HEK293T (cell line): Measurements from ENCODE around the gene CTXND1.

Experiments used
- CTCF ChIA-PET: fragments of 350-600 bp; formaldehyde crosslinking; extraction: SDS; loops from one replicate; lab custom pipeline; 2021; ENCODE audit warnings: antibody characterized with exemption, inconsistent platforms; lab: Yijun Ruan, JAX
- POLR2A ChIA-PET: fragments of 350-600 bp; formaldehyde crosslinking; extraction: SDS; loops from one replicate; lab custom pipeline; 2020; ENCODE audit warnings: antibody characterized with exemption, inconsistent platforms; lab: Yijun Ruan, JAX
- DNase-seq: peaks from one replicate; pipeline ENCODE4 v3.0.0; 2012; ENCODE audit warnings: mixed read lengths; ENCODE audit errors: extremely low spot score
- ARNT ChIP-seq: fragments of 450-650 bp; IDR thresholded peaks from 2 replicates; pipeline ENCODE4 v1.6.1; 2017; ENCODE audit warnings: mild to moderate bottlenecking
- BHLHE40 ChIP-seq: fragments of 450-650 bp; IDR thresholded peaks from 2 replicates; pipeline ENCODE4 v1.6.1; 2016; ENCODE audit warnings: mild to moderate bottlenecking, moderate library complexity, borderline replicate concordance
- CTBP1 ChIP-seq: fragments of 450-650 bp; IDR thresholded peaks from 2 replicates; pipeline ENCODE4 v1.6.1; 2016; ENCODE audit warnings: borderline replicate concordance
- ELF4 ChIP-seq: fragments of 450-650 bp; IDR thresholded peaks from 2 replicates; pipeline ENCODE4 v1.6.1; 2017; ENCODE audit warnings: antibody characterized with exemption
- FOXA1 ChIP-seq: fragments of 450-650 bp; IDR thresholded peaks from 2 replicates; pipeline ENCODE4 v1.6.1; 2016; ENCODE audit warnings: mild to moderate bottlenecking
- FOXK2 ChIP-seq: fragments of 450-650 bp; IDR thresholded peaks from 2 replicates; pipeline ENCODE4 v1.6.1; 2016; ENCODE audit warnings: mild to moderate bottlenecking
- FOXM1 ChIP-seq: fragments of 450-650 bp; IDR thresholded peaks from 2 replicates; pipeline ENCODE4 v1.6.1; 2017; ENCODE audit warnings: mild to moderate bottlenecking, borderline replicate concordance
- HDGF ChIP-seq: fragments of 450-650 bp; IDR thresholded peaks from 2 replicates; pipeline ENCODE4 v1.6.1; 2017; ENCODE audit warnings: antibody characterized with exemption, borderline replicate concordance
- L3MBTL2 ChIP-seq: fragments of 450-650 bp; conservative IDR thresholded peaks from 2 replicates; pipeline ENCODE4 v1.6.1; 2016; ENCODE audit warnings: mild to moderate bottlenecking
- LEF1 ChIP-seq: fragments of 450-650 bp; IDR thresholded peaks from 2 replicates; pipeline ENCODE4 v1.6.1; 2017; ENCODE audit warnings: mild to moderate bottlenecking, borderline replicate concordance
- NFRKB ChIP-seq: fragments of 450-650 bp; IDR thresholded peaks from 2 replicates; pipeline ENCODE4 v1.6.1; 2016; ENCODE audit warnings: mild to moderate bottlenecking, moderate library complexity
- SP1 ChIP-seq: fragments of 450-650 bp; IDR thresholded peaks from 2 replicates; pipeline ENCODE4 v1.6.1; 2017
- SUZ12 ChIP-seq: fragments of 450-650 bp; IDR thresholded peaks from 2 replicates; pipeline ENCODE4 v1.6.1; 2016; ENCODE audit warnings: mild to moderate bottlenecking
- TARDBP ChIP-seq: fragments of 450-650 bp; IDR thresholded peaks from 2 replicates; pipeline ENCODE4 v1.6.1; 2016
- ZNF384 ChIP-seq: fragments of 450-650 bp; IDR thresholded peaks from 2 replicates; pipeline ENCODE4 v1.6.1; 2016
- TF ChIP-seq, protein P1 (sequence below): fragments of 450-650 bp; IDR thresholded peaks from 2 replicates; pipeline ENCODE4 v1.6.1; 2016

The CTXND1 gene

DNA sequence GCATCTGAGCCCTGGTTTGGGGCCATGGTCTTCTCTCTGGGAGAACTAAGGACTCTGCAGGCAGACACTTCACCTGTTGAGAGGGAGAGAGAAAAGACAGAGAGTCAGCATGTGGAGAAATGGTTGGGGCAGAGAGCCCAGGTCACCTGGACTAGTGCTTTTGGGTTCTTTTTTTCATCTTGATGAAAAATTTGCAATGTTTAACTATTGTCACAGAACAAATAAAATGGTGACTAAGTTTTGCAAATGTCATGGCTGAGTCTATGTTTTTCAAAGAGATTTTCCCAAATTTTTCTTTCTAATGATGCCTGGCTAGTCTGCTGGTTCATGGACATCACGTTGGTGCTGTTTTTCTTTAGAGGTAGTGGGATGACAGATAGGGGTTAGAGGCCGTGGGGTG, 81.4 kb downstream of the CTXND1 start:
- no peak for DNase-seq
- TF ChIP-seq L3MBTL2, result no peak
- no peak for TF ChIP-seq FOXK2
- no peak for TF ChIP-seq HDGF
- TF ChIP-seq TARDBP, result no peak
- no peak for TF ChIP-seq NFRKB
- no peak for TF ChIP-seq FOXA1
- TF ChIP-seq SUZ12, result no peak
- TF ChIP-seq ZNF384, result no peak
- TF ChIP-seq BHLHE40, result no peak
- TF ChIP-seq CTBP1, result no peak
- TF ChIP-seq SP1, result no peak
- no peak for TF ChIP-seq LEF1
- TF ChIP-seq, protein P1, sequence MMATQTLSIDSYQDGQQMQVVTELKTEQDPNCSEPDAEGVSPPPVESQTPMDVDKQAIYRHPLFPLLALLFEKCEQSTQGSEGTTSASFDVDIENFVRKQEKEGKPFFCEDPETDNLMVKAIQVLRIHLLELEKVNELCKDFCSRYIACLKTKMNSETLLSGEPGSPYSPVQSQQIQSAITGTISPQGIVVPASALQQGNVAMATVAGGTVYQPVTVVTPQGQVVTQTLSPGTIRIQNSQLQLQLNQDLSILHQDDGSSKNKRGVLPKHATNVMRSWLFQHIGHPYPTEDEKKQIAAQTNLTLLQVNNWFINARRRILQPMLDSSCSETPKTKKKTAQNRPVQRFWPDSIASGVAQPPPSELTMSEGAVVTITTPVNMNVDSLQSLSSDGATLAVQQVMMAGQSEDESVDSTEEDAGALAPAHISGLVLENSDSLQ, result no peak
- no peak for TF ChIP-seq FOXM1
- TF ChIP-seq ELF4, result no peak
- no peak for TF ChIP-seq ARNT
- POLR2A ChIA-PET, result no interaction called here
- CTCF ChIA-PET, result no interaction called here

DNA sequence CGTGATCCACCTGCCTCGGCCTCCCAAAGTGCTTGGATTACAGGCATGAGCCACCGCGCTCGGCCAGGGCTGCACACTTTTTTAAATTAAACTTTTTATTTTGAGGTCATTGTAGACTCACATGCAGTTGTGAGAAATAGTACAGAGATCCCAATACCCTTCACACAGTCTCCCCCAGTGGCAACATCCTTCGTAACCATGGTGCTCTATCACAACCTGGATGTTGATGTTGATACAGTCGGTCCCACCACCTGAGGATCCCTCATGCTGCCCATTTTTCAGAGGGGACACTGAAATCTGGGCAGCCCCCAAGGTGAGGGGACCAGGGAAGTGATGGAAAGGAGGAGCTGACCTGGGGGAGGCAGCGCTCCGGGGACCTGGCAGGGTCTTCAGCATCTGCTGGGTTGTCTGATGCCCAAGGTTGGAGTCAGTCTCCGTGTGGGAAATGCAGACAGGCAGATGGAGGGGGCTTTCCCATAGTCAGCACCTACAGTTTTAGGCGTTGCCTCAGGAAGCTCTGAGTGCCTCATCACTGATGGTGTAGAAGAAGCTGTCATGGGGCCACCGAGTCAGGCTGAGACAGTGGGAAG, 82.2 kb downstream of the CTXND1 start:
- no peak for TF ChIP-seq CTBP1
- no peak for TF ChIP-seq SP1
- no peak for TF ChIP-seq NFRKB
- TF ChIP-seq BHLHE40, result no peak
- TF ChIP-seq L3MBTL2, result no peak
- TF ChIP-seq FOXM1, result no peak
- TF ChIP-seq, protein P1, result no peak
- no peak for TF ChIP-seq SUZ12
- TF ChIP-seq ARNT, result no peak
- no peak for TF ChIP-seq FOXK2
- no peak for TF ChIP-seq HDGF
- no peak for TF ChIP-seq FOXA1
- TF ChIP-seq TARDBP, result no peak
- POLR2A ChIA-PET, result no interaction called here
- no peak for DNase-seq
- CTCF ChIA-PET, result no interaction called here

DNA sequence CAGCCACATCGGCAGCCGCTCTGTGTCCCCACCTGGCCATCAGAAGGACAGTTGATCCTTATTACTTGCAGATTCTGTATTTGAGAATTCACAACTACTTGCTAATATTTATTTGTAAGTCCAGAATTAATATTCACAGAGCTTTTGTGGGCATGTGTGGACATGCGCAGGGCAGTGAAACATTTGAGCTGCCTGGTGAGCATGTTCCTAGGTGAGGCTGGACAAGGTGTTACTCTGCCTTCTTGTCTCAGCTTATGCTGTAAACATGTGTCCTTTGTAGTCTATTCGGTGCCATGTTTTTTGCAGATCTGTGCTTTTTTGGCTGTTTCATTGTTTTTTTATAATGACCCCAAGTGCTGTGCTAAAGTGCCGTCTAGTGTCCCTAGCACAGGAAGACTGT, 83.6 kb downstream of the CTXND1 start:
- TF ChIP-seq ARNT (no peak), ZNF384 (no peak), SUZ12 (no peak), FOXM1 (no peak), FOXK2 (no peak), ELF4 (no peak), HDGF (no peak), CTBP1 (no peak)
- TF ChIP-seq, protein P1, result no peak
- POLR2A ChIA-PET, result interaction anchor here (1.2 kb wide), 1 partner anchor 109 kb away, joined by 4 read pairs; the partner anchor contains the start of gene ZFAND6

DNA sequence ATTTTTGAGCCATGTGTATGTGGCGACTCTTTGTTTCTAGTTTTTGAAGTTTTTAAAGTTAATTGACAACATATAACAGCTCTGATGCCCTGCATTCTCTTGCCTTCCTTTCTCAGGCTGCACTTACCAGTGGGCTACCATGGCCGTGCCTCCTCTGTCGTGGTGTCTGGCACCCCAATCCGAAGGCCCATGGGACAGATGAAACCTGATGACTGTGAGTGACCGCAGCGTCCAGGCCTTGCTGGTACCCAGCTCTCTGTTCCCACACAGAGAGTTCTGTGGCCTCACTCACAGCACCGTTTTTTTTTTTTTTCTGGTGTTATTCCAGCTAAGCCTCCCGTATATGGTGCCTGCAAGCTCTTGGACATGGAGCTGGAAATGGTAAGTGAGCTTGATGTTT, 84.1 kb downstream of the CTXND1 start:
- CTCF ChIA-PET, result no interaction called here
- POLR2A ChIA-PET, result interaction anchor here (1.2 kb wide), 1 partner anchor 108 kb away, joined by 4 read pairs; the partner anchor contains the start of gene ZFAND6
- DNase-seq, result no peak
- TF ChIP-seq FOXA1, result no peak

More for the DNA sequence above, 83.6 kb downstream of the CTXND1 start:
- DNase-seq, result no peak
- CTCF ChIA-PET, result no interaction called here

DNA sequence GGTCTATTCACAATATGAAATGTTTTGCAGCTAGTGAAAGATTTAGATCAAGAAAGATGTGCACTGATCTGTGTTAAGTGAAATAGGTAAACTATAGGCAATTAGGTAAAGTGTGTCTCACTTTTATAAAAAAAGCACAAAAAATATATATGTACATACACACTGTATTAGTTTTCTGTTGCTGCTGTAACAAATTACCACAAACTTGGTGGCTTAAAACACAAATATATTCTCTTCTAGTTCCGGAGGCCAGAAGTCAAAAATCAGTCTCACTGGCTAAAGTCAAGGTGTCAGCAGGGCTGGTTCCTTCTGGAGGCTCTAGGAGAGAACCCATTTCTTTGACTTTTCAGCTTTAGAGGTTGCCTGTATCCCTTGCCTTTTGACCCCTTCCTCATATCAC, 88.1 kb downstream of the CTXND1 start:
- no peak for DNase-seq
- TF ChIP-seq HDGF (no peak), LEF1 (no peak), ELF4 (no peak), CTBP1 (no peak), FOXM1 (no peak), NFRKB (no peak), L3MBTL2 (no peak), TARDBP (no peak), BHLHE40 (no peak), FOXA1 (no peak), ARNT (no peak), FOXK2 (no peak), ZNF384 (no peak), SUZ12 (no peak), SP1 (no peak)
- TF ChIP-seq, protein P1, result no peak
- ChIA-PET POLR2A (no interaction called here), CTCF (no interaction called here)

DNA sequence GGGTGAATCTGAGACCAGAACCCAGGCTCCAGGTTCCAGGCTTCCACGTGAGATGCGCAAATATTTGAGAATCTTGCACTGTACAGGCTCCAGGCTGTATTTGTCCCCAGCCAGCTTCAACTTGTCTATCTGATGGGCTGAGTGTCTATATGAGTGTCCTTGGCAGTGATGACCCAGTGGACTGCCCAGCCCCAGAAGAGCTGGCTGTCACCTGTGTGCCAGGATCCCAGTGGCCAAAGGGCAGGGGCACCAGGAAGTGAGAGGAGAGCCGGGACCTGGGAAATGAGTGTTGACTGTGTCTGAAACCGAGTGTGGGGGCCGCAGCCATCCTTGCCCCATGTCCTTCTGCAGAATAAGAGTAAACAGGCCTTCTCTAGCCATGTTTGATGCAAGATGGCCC, 88.8 kb downstream of the CTXND1 start:
- ChIA-PET POLR2A (no interaction called here), CTCF (no interaction called here)
- TF ChIP-seq CTBP1, result no peak
- TF ChIP-seq, protein P1, result no peak
- TF ChIP-seq HDGF, result no peak
- TF ChIP-seq ARNT, result no peak
- no peak for TF ChIP-seq ELF4
- no peak for TF ChIP-seq SUZ12
- no peak for DNase-seq
